ENCODE data around the gene FIS1. TPM values are rescaled to one million over a fixed set of nuclear protein-coding genes. Genes with fewer than 3 reads are reported as not detected.
"Not testable (repeated sequence)": the region's sequence is repeated elsewhere in the genome, so short reads cannot be mapped to it uniquely, and the experiment has no call there.

The FIS1 gene
- total RNA-seq, 1 experiment from 2014 or later: 104 TPM

- Histone ChIP-seq H3K36me3 (ENCODE audit: insufficient read depth, low read length) (no peaks in the 10 kb centered on the region), H3K9me3 (ENCODE audit: low read length) (no peaks in the 10 kb centered on the region), H3K4me2 (ENCODE audit: low read depth, low read length, poor library complexity, severe bottlenecking) (no peak overlapping the region), H3K9ac (ENCODE audit: low read length) (no peak overlapping the region), H3K27me3 (ENCODE audit: low read length) (no peaks in the 10 kb centered on the region), H4K20me1 (ENCODE audit: insufficient read depth, low read depth, low read length) (no peaks in the 10 kb centered on the region), H3K79me2 (ENCODE audit: low read length) (no peaks in the 10 kb centered on the region), H3K4me1 (ENCODE audit: low read length) (no peaks in the 10 kb centered on the region), H3K4me3 (ENCODE audit: low read length) (no peak overlapping the region), H3K27ac (ENCODE audit: low read length) (no peak overlapping the region), H3K9me2 (replicated peaks; ENCODE audit: insufficient read depth, low read length) (no peaks in the 10 kb centered on the region), H2AFZ (ENCODE audit: low read length) (no peak overlapping the region)
- DNase-seq: no peak
Observed at GRCh38 chr7:101269664-101270063, 24.8 kb upstream of the FIS1 start.

GRCh38 chr7:101265622-101266516, 21.0 kb upstream of the FIS1 start:
- Histone ChIP-seq H3K27ac (ENCODE audit: low read length) (no peak overlapping the region), H3K36me3 (ENCODE audit: insufficient read depth, low read length) (no peaks in the 10 kb centered on the region), H3K9ac (ENCODE audit: low read length) (no peak overlapping the region), H3K9me2 (replicated peaks; ENCODE audit: insufficient read depth, low read length) (no peaks in the 10 kb centered on the region), H3K4me1 (ENCODE audit: low read length) (no peaks in the 10 kb centered on the region), H3K79me2 (ENCODE audit: low read length) (no peaks in the 10 kb centered on the region), H3K9me3 (ENCODE audit: low read length) (no peaks in the 10 kb centered on the region), H3K4me3 (ENCODE audit: low read length) (no peak overlapping the region), H3K27me3 (ENCODE audit: low read length) (no peaks in the 10 kb centered on the region), H2AFZ (ENCODE audit: low read length) (no peak overlapping the region), H3K4me2 (ENCODE audit: low read depth, low read length, poor library complexity, severe bottlenecking) (no peak overlapping the region), H4K20me1 (ENCODE audit: insufficient read depth, low read depth, low read length) (no peaks in the 10 kb centered on the region)
- no peak for DNase-seq

- H3K9ac ChIP-seq (ENCODE audit: low read length); H3K9me3 ChIP-seq (ENCODE audit: low read length); H2AFZ ChIP-seq (ENCODE audit: low read length); H3K4me3 ChIP-seq (ENCODE audit: low read length); H3K4me1 ChIP-seq (ENCODE audit: low read length); H3K4me2 ChIP-seq (ENCODE audit: low read depth, low read length, poor library complexity, severe bottlenecking); H3K27me3 ChIP-seq (ENCODE audit: low read length); H3K79me2 ChIP-seq (ENCODE audit: low read length); H3K36me3 ChIP-seq (ENCODE audit: insufficient read depth, low read length); DNase-seq; H3K9me2 ChIP-seq (replicated peaks; ENCODE audit: insufficient read depth, low read length); H4K20me1 ChIP-seq (ENCODE audit: insufficient read depth, low read depth, low read length); H3K27ac ChIP-seq (ENCODE audit: low read length): not testable (repeated sequence)
Observed at GRCh38 chr7:101264102-101264706, 19.3 kb upstream of the FIS1 start.

GRCh38 chr7:101258243-101258731, 13.4 kb upstream of the FIS1 start:
- no peak for DNase-seq
- H3K9me3 ChIP-seq (ENCODE audit: low read length): no peaks in the 10 kb centered on the region
- no peak overlapping the region for H2AFZ ChIP-seq (ENCODE audit: low read length)
- H3K27ac ChIP-seq (ENCODE audit: low read length): no peak overlapping the region
- H3K4me2 ChIP-seq (ENCODE audit: low read depth, low read length, poor library complexity, severe bottlenecking): no peak overlapping the region
- no peaks in the 10 kb centered on the region for H3K79me2 ChIP-seq (ENCODE audit: low read length)
- no peaks in the 10 kb centered on the region for H3K36me3 ChIP-seq (ENCODE audit: insufficient read depth, low read length)
- no peaks in the 10 kb centered on the region for H3K4me1 ChIP-seq (ENCODE audit: low read length)
- no peaks in the 10 kb centered on the region for H3K9me2 ChIP-seq (replicated peaks; ENCODE audit: insufficient read depth, low read length)
- no peak overlapping the region for H3K4me3 ChIP-seq (ENCODE audit: low read length)
- no peaks in the 10 kb centered on the region for H3K27me3 ChIP-seq (ENCODE audit: low read length)
- no peaks in the 10 kb centered on the region for H4K20me1 ChIP-seq (ENCODE audit: insufficient read depth, low read depth, low read length)
- no peak overlapping the region for H3K9ac ChIP-seq (ENCODE audit: low read length)

DNA sequence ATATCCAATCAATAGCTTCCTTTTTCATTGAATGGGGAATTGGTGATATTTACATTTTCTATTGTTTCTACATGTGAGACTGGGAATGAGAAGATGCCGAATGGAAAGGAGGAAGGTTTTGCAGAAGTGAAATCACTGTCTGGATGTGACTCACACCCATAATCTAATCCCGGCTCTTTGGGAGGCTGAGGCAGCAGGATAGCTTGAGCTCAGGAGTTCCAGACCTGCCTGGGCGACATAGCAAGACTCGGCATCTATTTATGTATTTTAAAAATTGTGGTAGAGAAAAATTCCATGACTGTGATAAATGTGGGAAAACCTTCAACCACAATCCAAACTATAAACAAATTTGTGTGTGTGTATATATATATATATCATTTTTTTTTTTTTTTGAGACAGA, 10.9 kb upstream of the FIS1 start:
- Histone ChIP-seq H3K9me2 (replicated peaks; ENCODE audit: insufficient read depth, low read length) (no peaks in the 10 kb centered on the region), H2AFZ (ENCODE audit: low read length) (no peak overlapping the region), H3K27me3 (ENCODE audit: low read length) (no peaks in the 10 kb centered on the region), H3K79me2 (ENCODE audit: low read length) (peaks cover 13% of the 10 kb centered on the region), H3K9ac (ENCODE audit: low read length) (no peak overlapping the region), H3K9me3 (ENCODE audit: low read length) (no peaks in the 10 kb centered on the region), H3K4me1 (ENCODE audit: low read length) (peaks cover 13% of the 10 kb centered on the region), H3K27ac (ENCODE audit: low read length) (no peak overlapping the region), H3K4me3 (ENCODE audit: low read length) (no peak overlapping the region), H3K4me2 (ENCODE audit: low read depth, low read length, poor library complexity, severe bottlenecking) (no peak overlapping the region), H4K20me1 (ENCODE audit: insufficient read depth, low read depth, low read length) (no peaks in the 10 kb centered on the region; the same call in 1 of the 2 replicates), H3K36me3 (ENCODE audit: insufficient read depth, low read length) (no peaks in the 10 kb centered on the region)
- DNase-seq: no peak

GRCh38 chr7:101253199-101253598, 8.3 kb upstream of the FIS1 start:
- not testable (repeated sequence) for H3K27me3 ChIP-seq (ENCODE audit: low read length); H3K9me3 ChIP-seq (ENCODE audit: low read length); H3K27ac ChIP-seq (ENCODE audit: low read length); H3K4me3 ChIP-seq (ENCODE audit: low read length); H4K20me1 ChIP-seq (ENCODE audit: insufficient read depth, low read depth, low read length); DNase-seq; H2AFZ ChIP-seq (ENCODE audit: low read length); H3K36me3 ChIP-seq (ENCODE audit: insufficient read depth, low read length); H3K9me2 ChIP-seq (replicated peaks; ENCODE audit: insufficient read depth, low read length)
- Histone ChIP-seq H3K4me2 (ENCODE audit: low read depth, low read length, poor library complexity, severe bottlenecking) (peak overlapping the region; percentile 59), H3K9ac (ENCODE audit: low read length) (peak overlapping the region; percentile 55; the same call in 1 of the 2 replicates), H3K79me2 (ENCODE audit: low read length) (peaks cover 34% of the 10 kb centered on the region), H3K4me1 (ENCODE audit: low read length) (peaks cover 20% of the 10 kb centered on the region)

DNA sequence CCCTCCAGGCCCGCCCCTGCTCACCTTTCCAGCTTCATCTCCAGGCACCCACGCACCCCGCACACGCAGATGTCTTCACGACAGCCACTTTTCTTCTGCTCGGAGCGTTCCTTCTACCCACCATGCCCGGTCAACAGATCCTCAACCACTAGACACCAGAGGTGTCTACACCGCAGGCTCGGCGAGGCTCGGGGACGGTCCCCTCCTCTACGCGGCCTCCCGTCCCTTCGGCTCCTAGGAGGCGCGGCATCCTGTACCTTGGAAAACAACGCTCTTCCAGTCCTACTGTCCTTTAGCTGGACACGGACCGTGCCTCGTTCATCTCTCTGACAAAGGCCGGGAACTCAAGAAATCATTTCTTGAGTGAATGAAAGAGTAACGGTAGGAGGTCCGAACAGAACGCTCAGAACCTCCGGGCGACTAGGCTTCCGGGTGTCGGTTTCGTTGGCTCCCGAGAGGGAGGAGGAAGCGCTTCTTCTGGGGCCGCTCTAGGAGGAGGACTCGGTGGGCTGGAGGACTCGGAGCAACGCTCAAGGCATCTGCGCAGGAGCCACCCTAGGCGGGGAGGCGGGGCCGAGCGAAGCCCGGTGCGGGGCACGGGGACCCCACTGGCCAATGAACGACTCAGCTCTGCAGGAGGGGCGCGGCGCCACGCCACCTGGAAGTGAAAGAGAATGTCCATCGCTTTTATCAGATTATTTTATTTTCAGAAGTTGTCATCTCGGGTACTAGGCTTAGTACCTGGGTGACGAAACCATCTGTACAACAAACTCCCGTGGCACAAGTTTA, 7.2 kb upstream of the FIS1 start:
- peak overlapping the region; percentile 97 for H3K4me2 ChIP-seq (ENCODE audit: low read depth, low read length, poor library complexity, severe bottlenecking)

DNA sequence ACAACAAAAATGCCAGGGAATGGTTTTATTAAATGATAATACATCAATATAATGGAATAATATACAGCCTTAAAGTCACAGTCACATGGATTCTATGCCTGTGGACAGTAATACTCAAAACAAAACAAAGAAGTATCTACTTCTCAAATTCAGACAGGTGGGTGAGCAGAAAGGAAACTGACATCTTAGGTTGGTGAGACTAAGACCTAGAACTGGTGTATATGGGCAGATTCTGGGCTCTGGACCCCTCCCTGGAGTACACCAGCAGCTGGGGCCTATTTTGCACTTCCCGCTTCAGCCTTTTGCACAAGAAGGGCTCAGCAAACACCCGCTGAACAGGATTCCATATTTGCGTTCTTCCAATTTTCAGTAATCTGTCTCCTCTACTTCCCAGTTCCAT, 5.4 kb upstream of the FIS1 start:
- Histone ChIP-seq H3K4me2 (ENCODE audit: low read depth, low read length, poor library complexity, severe bottlenecking) (peak overlapping the region; percentile 97), H3K4me3 (ENCODE audit: low read length) (peak overlapping the region; percentile 91; the same call in 1 of the 2 replicates), H3K9me3 (ENCODE audit: low read length) (no peaks in the 10 kb centered on the region), H3K27ac (ENCODE audit: low read length) (no peak overlapping the region), H3K9me2 (replicated peaks; ENCODE audit: insufficient read depth, low read length) (no peaks in the 10 kb centered on the region), H3K4me1 (ENCODE audit: low read length) (peaks cover 27% of the 10 kb centered on the region), H4K20me1 (ENCODE audit: insufficient read depth, low read depth, low read length) (peaks cover 5% of the 10 kb centered on the region), H3K79me2 (ENCODE audit: low read length) (peaks cover 55% of the 10 kb centered on the region), H3K36me3 (ENCODE audit: insufficient read depth, low read length) (peaks cover 11% of the 10 kb centered on the region), H3K27me3 (ENCODE audit: low read length) (no peaks in the 10 kb centered on the region), H2AFZ (ENCODE audit: low read length) (no peak overlapping the region), H3K9ac (ENCODE audit: low read length) (peak overlapping the region; percentile 28)
- no peak for DNase-seq

More for the DNA sequence above, 7.2 kb upstream of the FIS1 start:
- H4K20me1 ChIP-seq (ENCODE audit: insufficient read depth, low read depth, low read length): peaks cover 5% of the 10 kb centered on the region
- peak; percentile 99 for DNase-seq
- no peaks in the 10 kb centered on the region for H3K9me3 ChIP-seq (ENCODE audit: low read length)
- peaks cover 20% of the 10 kb centered on the region for H3K4me1 ChIP-seq (ENCODE audit: low read length)
- peaks cover 40% of the 10 kb centered on the region for H3K79me2 ChIP-seq (ENCODE audit: low read length)
- peak overlapping the region; percentile 90 for H3K9ac ChIP-seq (ENCODE audit: low read length)
- no peaks in the 10 kb centered on the region for H3K9me2 ChIP-seq (replicated peaks; ENCODE audit: insufficient read depth, low read length)
- H2AFZ ChIP-seq (ENCODE audit: low read length): peak overlapping the region; percentile 64
- H3K4me3 ChIP-seq (ENCODE audit: low read length): peak overlapping the region; percentile 91
- H3K27ac ChIP-seq (ENCODE audit: low read length): no peak overlapping the region
- no peaks in the 10 kb centered on the region for H3K27me3 ChIP-seq (ENCODE audit: low read length)
- H3K36me3 ChIP-seq (ENCODE audit: insufficient read depth, low read length): peaks cover 11% of the 10 kb centered on the region
